HEK293 (cell line): ENCODE measurements around the gene SLIT2.

Experiments used
- CTCF ChIA-PET: fragments of 350-600 bp; formaldehyde crosslinking; extraction: SDS; loops from one replicate; lab custom pipeline; 2021; ENCODE audit warnings: antibody characterized with exemption; lab: Yijun Ruan, JAX
- POLR2A ChIA-PET: fragments of 300-600 bp; formaldehyde crosslinking; extraction: SDS; loops from one replicate; lab custom pipeline; 2020; ENCODE audit warnings: antibody characterized with exemption, inconsistent platforms; lab: Yijun Ruan, JAX
- H3K27ac ChIP-seq: fragments of 200-500 bp; sonication (Bioruptor generic); 2 replicates; pipeline ENCODE4 v1.5.1; 2014; ENCODE audit warnings: low read depth, low read length, control low read depth, inconsistent platforms; ENCODE audit errors: extremely low read depth
- H3K36me3 ChIP-seq, 2 experiments: fragments of 200-500 bp in 1 of 2; sonication (Bioruptor generic) in 1 of 2; 1 replicate in 1 of 2; 2 replicates in 1 of 2; pipeline ENCODE4 v1.5.1; 2014 to 2017; ENCODE audit warnings: inconsistent platforms in 2 of 2, low read length in 2 of 2; ENCODE audit not compliant: control insufficient read depth in 2 of 2, insufficient read depth in 1 of 2
- H3K4me1 ChIP-seq: fragments of 200-500 bp; sonication (Bioruptor generic); 2 replicates; pipeline ENCODE4 v1.5.1; 2014; ENCODE audit warnings: mild to moderate bottlenecking, low read length, inconsistent platforms; ENCODE audit not compliant: control insufficient read depth, insufficient read depth
- H3K4me3 ChIP-seq: 2 replicates; pipeline ENCODE4 v1.5.1; 2011; ENCODE audit warnings: low read depth, mild to moderate bottlenecking, control low read depth, low read length, moderate library complexity
- H3K9me3 ChIP-seq: fragments of 200-500 bp; sonication (Bioruptor generic); 2 replicates; pipeline ENCODE4 v1.5.1; 2014; ENCODE audit warnings: low read depth, low read length, inconsistent platforms; ENCODE audit not compliant: control insufficient read depth, insufficient read depth
- BCL11B ChIP-seq: fragments of 450-650 bp; formaldehyde crosslinking; IDR thresholded peaks from 2 replicates; pipeline ENCODE4 v1.5.1; 2016; ENCODE audit warnings: low read depth, missing biosample characterization, missing genetic modification characterization
- OSR2 ChIP-seq: fragments of 450-650 bp; formaldehyde crosslinking; IDR thresholded peaks from 2 replicates; pipeline ENCODE4 v1.5.1; 2016; ENCODE audit warnings: missing biosample characterization, missing genetic modification characterization
- PRDM1 ChIP-seq: fragments of 450-650 bp; formaldehyde crosslinking; IDR thresholded peaks from 2 replicates; pipeline ENCODE4; 2016; ENCODE audit warnings: missing biosample characterization, missing genetic modification characterization
- PRDM2 ChIP-seq: fragments of 450-650 bp; formaldehyde crosslinking; IDR thresholded peaks from 2 replicates; pipeline ENCODE4 v1.5.1; 2016; ENCODE audit warnings: missing biosample characterization, missing genetic modification characterization, borderline replicate concordance
- TRIM28 ChIP-seq: IDR thresholded peaks from 2 replicates; pipeline ENCODE4 v1.6.1; 2011; ENCODE audit warnings: low read length, control low read depth, borderline replicate concordance
- ZNF114 ChIP-seq: fragments of 450-650 bp; formaldehyde crosslinking; IDR thresholded peaks from 2 replicates; pipeline ENCODE4 v1.5.0; 2017; ENCODE audit warnings: missing biosample characterization, missing genetic modification characterization
- ZNF140 ChIP-seq: fragments of 450-650 bp; formaldehyde crosslinking; IDR thresholded peaks from 2 replicates; pipeline ENCODE4 v1.5.1; 2016; ENCODE audit warnings: missing biosample characterization, missing genetic modification characterization
- ZNF221 ChIP-seq: fragments of 450-650 bp; formaldehyde crosslinking; IDR thresholded peaks from 2 replicates; pipeline ENCODE4 v1.5.1; 2017; ENCODE audit warnings: missing biosample characterization, missing genetic modification characterization, borderline replicate concordance
- ZNF366 ChIP-seq: fragments of 450-650 bp; formaldehyde crosslinking; conservative IDR thresholded peaks from 2 replicates; pipeline ENCODE4 v1.5.1; 2016; ENCODE audit warnings: missing biosample characterization, missing genetic modification characterization
- ZNF433 ChIP-seq: fragments of 450-650 bp; formaldehyde crosslinking; IDR thresholded peaks from 2 replicates; pipeline ENCODE4 v1.5.1; 2016; ENCODE audit warnings: missing biosample characterization, missing genetic modification characterization, low read depth
- ZNF449 ChIP-seq: fragments of 450-650 bp; formaldehyde crosslinking; IDR thresholded peaks from 2 replicates; pipeline ENCODE4 v1.5.1; 2017; ENCODE audit warnings: missing biosample characterization, mild to moderate bottlenecking, missing genetic modification characterization, moderate library complexity
- ZNF571 ChIP-seq: fragments of 450-650 bp; formaldehyde crosslinking; IDR thresholded peaks from 2 replicates; pipeline ENCODE4 v1.5.0; 2017; ENCODE audit warnings: missing biosample characterization, missing genetic modification characterization
- ZNF600 ChIP-seq: fragments of 450-650 bp; formaldehyde crosslinking; IDR thresholded peaks from 2 replicates; pipeline ENCODE4 v1.5.1; 2016; ENCODE audit warnings: missing biosample characterization, missing genetic modification characterization
- ZNF692 ChIP-seq: fragments of 450-650 bp; formaldehyde crosslinking; IDR thresholded peaks from 2 replicates; pipeline ENCODE4 v1.5.1; 2016; ENCODE audit warnings: missing biosample characterization, missing genetic modification characterization

Gene SLIT2

GRCh38 chr4:20259707-20260106 lies 8.0 kb downstream of the SLIT2 start:
- TF ChIP-seq ZNF692 (tag by site-specific recombination): no peak
- no peak for TF ChIP-seq ZNF600
- TF ChIP-seq ZNF140 (tag by site-specific recombination): no peak
- TF ChIP-seq ZNF571 (tag by site-specific recombination): no peak
- TF ChIP-seq PRDM1 (tag by site-specific recombination): no peak
- no peak for TF ChIP-seq ZNF449 (tag by site-specific recombination)
- TF ChIP-seq OSR2 (tag by site-specific recombination): no peak
- no peak for TF ChIP-seq TRIM28
- TF ChIP-seq BCL11B (tag by site-specific recombination): no peak
- TF ChIP-seq PRDM2 (tag by site-specific recombination): no peak
- Histone ChIP-seq H3K9me3 (no peaks in the 10 kb centered on the region), H3K4me3 (no peak overlapping the region), H3K36me3 (peaks cover 0 to 81% of the 10 kb centered on the region in 2 experiments; a peak in 2 of 3 replicates), H3K4me1 (no peaks in the 10 kb centered on the region), H3K27ac (no peak overlapping the region)
- CTCF ChIA-PET: no interaction called here
- POLR2A ChIA-PET: interaction anchor here (1.4 kb wide), 1 partner anchor 8 kb away, joined by 5 read pairs; the partner anchor contains the start of gene SLIT2

- no peak overlapping the region; the same call in 1 of the 2 replicates for H3K4me3 ChIP-seq
- H3K36me3 ChIP-seq: peaks cover 0 to 73% of the 10 kb centered on the region in 2 experiments; a peak in 2 of 3 replicates
- TF ChIP-seq ZNF433 (tag by site-specific recombination) (no peak), ZNF366 (tag by site-specific recombination) (peak; percentile 83), ZNF114 (tag by site-specific recombination) (no peak), ZNF221 (no peak)
- TF ChIP-seq, all 188 proteins: peak for 1
- no peaks in the 10 kb centered on the region for H3K9me3 ChIP-seq
- no peaks in the 10 kb centered on the region for H3K4me1 ChIP-seq
- ChIA-PET CTCF (no interaction called here), POLR2A (interaction anchor here (1.4 kb wide), 1 partner anchor 9 kb away, joined by 5 read pairs; the partner anchor contains the start of gene SLIT2)
- no peak overlapping the region for H3K27ac ChIP-seq
Measured at GRCh38 chr4:20260821-20261220, 9.1 kb downstream of the SLIT2 start.
